ENCODE measurements around the gene PHLDA2.

DNA sequence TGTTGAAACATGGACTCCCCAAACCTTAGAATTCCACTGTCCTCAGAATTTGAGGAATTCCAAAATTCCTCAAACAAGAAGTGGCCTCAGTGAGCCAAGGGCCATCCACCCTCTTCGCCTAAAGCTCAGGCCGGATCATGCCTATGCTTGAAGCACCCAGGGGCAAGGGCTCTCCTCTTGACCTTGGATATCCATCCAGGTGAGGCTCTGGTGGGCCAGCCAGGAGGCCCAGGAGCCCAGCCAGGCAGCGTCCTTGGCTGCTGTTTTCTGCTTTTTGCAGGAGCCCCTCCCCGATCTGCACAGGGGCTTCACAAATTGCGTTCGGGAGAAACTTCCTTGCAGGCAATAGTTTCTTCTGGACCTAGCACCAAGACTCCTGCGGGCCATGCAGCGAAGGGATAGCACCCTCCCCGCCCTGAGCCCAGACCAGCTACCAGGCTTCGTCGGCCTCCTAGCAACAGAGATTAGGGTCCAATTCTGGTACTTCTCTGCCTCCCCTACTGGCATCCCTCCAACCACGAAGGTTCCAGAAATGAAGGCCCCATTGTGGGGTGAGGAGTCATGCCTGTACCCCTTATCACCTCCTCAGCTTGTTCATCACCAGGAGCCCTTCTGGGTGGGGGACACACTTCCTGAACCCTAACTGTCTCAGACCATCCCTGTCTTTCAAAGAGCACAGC is 2.0 kb downstream of the PHLDA2 start:
- no peak for TF ChIP-seq FOS (IDR thresholded peaks at IDR 0.05; ENCODE audit: borderline replicate concordance, insufficient read depth, low read length)
- no peak for TF ChIP-seq EZH2 (IDR thresholded peaks at IDR 0.05; ENCODE audit: borderline replicate concordance, low read depth, low read length, severe bottlenecking)
- TF ChIP-seq, protein P1, sequence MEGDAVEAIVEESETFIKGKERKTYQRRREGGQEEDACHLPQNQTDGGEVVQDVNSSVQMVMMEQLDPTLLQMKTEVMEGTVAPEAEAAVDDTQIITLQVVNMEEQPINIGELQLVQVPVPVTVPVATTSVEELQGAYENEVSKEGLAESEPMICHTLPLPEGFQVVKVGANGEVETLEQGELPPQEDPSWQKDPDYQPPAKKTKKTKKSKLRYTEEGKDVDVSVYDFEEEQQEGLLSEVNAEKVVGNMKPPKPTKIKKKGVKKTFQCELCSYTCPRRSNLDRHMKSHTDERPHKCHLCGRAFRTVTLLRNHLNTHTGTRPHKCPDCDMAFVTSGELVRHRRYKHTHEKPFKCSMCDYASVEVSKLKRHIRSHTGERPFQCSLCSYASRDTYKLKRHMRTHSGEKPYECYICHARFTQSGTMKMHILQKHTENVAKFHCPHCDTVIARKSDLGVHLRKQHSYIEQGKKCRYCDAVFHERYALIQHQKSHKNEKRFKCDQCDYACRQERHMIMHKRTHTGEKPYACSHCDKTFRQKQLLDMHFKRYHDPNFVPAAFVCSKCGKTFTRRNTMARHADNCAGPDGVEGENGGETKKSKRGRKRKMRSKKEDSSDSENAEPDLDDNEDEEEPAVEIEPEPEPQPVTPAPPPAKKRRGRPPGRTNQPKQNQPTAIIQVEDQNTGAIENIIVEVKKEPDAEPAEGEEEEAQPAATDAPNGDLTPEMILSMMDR (IDR thresholded peaks at IDR 0.05; ENCODE audit: extremely low read depth in 1 of 2, insufficient read depth in 1 of 2, low read depth in 1 of 2, low read length in 2 of 2), result no peak
- TF ChIP-seq JUN (IDR thresholded peaks at IDR 0.05; ENCODE audit: borderline replicate concordance, insufficient read depth, insufficient read length, low read depth), result no peak
- no peak for TF ChIP-seq MYC (IDR thresholded peaks at IDR 0.05; ENCODE audit: low read depth, low read length)
- TF ChIP-seq POLR2A (IDR thresholded peaks at IDR 0.05; ENCODE audit: low read depth, low read length), result no peak

Data from endothelial cell of umbilical vein (primary cell).